SK-N-SH (cell line): Measurements from ENCODE around the gene SAMD9. TPM values are rescaled to one million over a fixed set of nuclear protein-coding genes. Genes with fewer than 3 reads are reported as not detected.
A peak's percentile ranks its signal among the peaks of the same experiment; 100 is the strongest.

Experiments
- CTCF ChIA-PET: fragments of 300-600, 350-600 bp; formaldehyde crosslinking; extraction: SDS; loops from one replicate; lab custom pipeline; 2021; lab: Yijun Ruan, JAX
- POLR2A ChIA-PET: fragments of 350-600 bp; sonication (Branson Sonifier 250); formaldehyde crosslinking; extraction: SDS; loops from one replicate; lab custom pipeline; 2020; ENCODE audit warnings: antibody characterized with exemption, inconsistent platforms; lab: Yijun Ruan, JAX
- DNase-seq: peaks from one replicate; pipeline ENCODE4 v3.0.0; 2012
- H2AFZ ChIP-seq: fragments of 200-600 bp; sonication (generic); 2 replicates; pipeline ENCODE4 v1.8.1; 2016; ENCODE audit warnings: antibody characterized with exemption, mild to moderate bottlenecking, low read depth
- H3F3A ChIP-seq: fragments of 200-600 bp; sonication (generic); replicated peaks from 2 replicates; pipeline ENCODE3; 2016; ENCODE audit warnings: antibody characterized with exemption, mild to moderate bottlenecking; ENCODE audit not compliant: insufficient read depth
- H3K27ac ChIP-seq, 2 experiments: fragments of 200-500 bp in 1 of 2; fragments of 200-600 bp in 1 of 2; sonication (Bioruptor generic) in 1 of 2; sonication (generic), shearing (Covaris generic) in 1 of 2; 2 replicates each; pipeline versions ENCODE4 v1.5.1 to v1.6.1; 2014 to 2016; ENCODE audit warnings: low read depth in 2 of 2, inconsistent platforms in 1 of 2, low read length in 1 of 2, mild to moderate bottlenecking in 1 of 2, mixed read lengths in 1 of 2
- H3K27me3 ChIP-seq: fragments of 200-600 bp; sonication (generic), shearing (Covaris generic); 2 replicates; pipeline ENCODE4 v1.6.1; 2016; ENCODE audit warnings: mixed run types; ENCODE audit not compliant: insufficient read depth
- H3K36me3 ChIP-seq, 2 experiments: fragments of 200-500 bp in 1 of 2; fragments of 200-600 bp in 1 of 2; sonication (Bioruptor generic) in 1 of 2; sonication (generic) in 1 of 2; replicated peaks in 1 of 2; 2 replicates each; pipeline versions ENCODE3 to v1.5.1; 2014 to 2016; ENCODE audit warnings: low read length in 1 of 2, mild to moderate bottlenecking in 1 of 2; ENCODE audit not compliant: insufficient read depth in 2 of 2, control insufficient read depth in 1 of 2
- H3K4me1 ChIP-seq, 2 experiments: fragments of 200-500 bp in 1 of 2; fragments of 200-600 bp in 1 of 2; sonication (Bioruptor generic) in 1 of 2; sonication (generic), shearing (Covaris generic) in 1 of 2; 2 replicates each; pipeline versions ENCODE4 v1.5.1 to v1.6.1; 2014 to 2016; ENCODE audit warnings: low read depth in 1 of 2, low read length in 1 of 2, mixed run types in 1 of 2; ENCODE audit not compliant: insufficient read depth in 2 of 2, control insufficient read depth in 1 of 2
- H3K4me2 ChIP-seq: fragments of 200-600 bp; sonication (generic), shearing (Covaris generic); 2 replicates; pipeline ENCODE4 v1.6.1; 2017; ENCODE audit warnings: mixed run types
- H3K4me3 ChIP-seq, 2 experiments: fragments of 200-500 bp in 1 of 2; fragments of 200-600 bp in 1 of 2; sonication (Bioruptor generic) in 1 of 2; sonication (generic), shearing (Covaris generic) in 1 of 2; 2 replicates each; pipeline versions ENCODE4 v1.5.1 to v1.8.1; 2014 to 2016; ENCODE audit warnings: low read depth in 2 of 2, inconsistent platforms in 1 of 2, low read length in 1 of 2, mild to moderate bottlenecking in 1 of 2, mixed read lengths in 1 of 2, moderate library complexity in 1 of 2
- H3K79me2 ChIP-seq: fragments of 200-600 bp; sonication (generic); 2 replicates; pipeline ENCODE4 v1.8.1; 2017; ENCODE audit warnings: mild to moderate bottlenecking; ENCODE audit not compliant: insufficient read depth
- H3K9ac ChIP-seq: fragments of 200-600 bp; sonication (generic); 2 replicates; pipeline ENCODE4 v1.6.1; 2017; ENCODE audit warnings: mixed run types
- H3K9me2 ChIP-seq: fragments of 200-600 bp; sonication (generic); 2 replicates; pipeline ENCODE4 v1.6.1; 2017; ENCODE audit warnings: mixed run types
- H3K9me3 ChIP-seq: fragments of 200-600 bp; sonication (generic); 2 replicates; pipeline ENCODE4 v1.6.1; 2017; ENCODE audit warnings: mixed run types, mild to moderate bottlenecking, moderate library complexity
- H4K20me1 ChIP-seq: fragments of 200-600 bp; sonication (generic); 2 replicates; pipeline ENCODE4 v1.6.1; 2017; ENCODE audit warnings: mild to moderate bottlenecking, mixed run types; ENCODE audit not compliant: insufficient read depth
- CHD2 ChIP-seq: fragments of 150-350 bp; IDR thresholded peaks from 2 replicates; pipeline ENCODE4 v1.6.1; 2018; ENCODE audit warnings: low read length; ENCODE audit not compliant: partially characterized antibody
- ELF1 ChIP-seq: IDR thresholded peaks from 2 replicates; pipeline ENCODE4 v1.4.0; 2012
- EZH2phosphoT487 ChIP-seq: fragments of 200-600 bp; sonication (generic); IDR thresholded peaks from 2 replicates; pipeline ENCODE4 v1.6.1; 2017; ENCODE audit warnings: low read depth, mixed run types, mild to moderate bottlenecking, antibody characterized with exemption, moderate library complexity, borderline replicate concordance
- FOSL2 ChIP-seq: IDR thresholded peaks from 2 replicates; pipeline ENCODE4 v1.4.0; 2012; ENCODE audit warnings: low read depth, mild to moderate bottlenecking, moderate library complexity, borderline replicate concordance
- FOXJ3 ChIP-seq: sonication (generic); formaldehyde crosslinking; IDR thresholded peaks from 2 replicates; pipeline ENCODE4 v1.5.1; 2020; ENCODE audit warnings: mild to moderate bottlenecking, missing genetic modification reagents
- FOXM1 ChIP-seq: IDR thresholded peaks from 2 replicates; pipeline ENCODE4 v1.4.0; 2012; ENCODE audit warnings: low read depth, mild to moderate bottlenecking
- GABPA ChIP-seq: IDR thresholded peaks from 2 replicates; pipeline ENCODE4 v1.4.0; 2012; ENCODE audit warnings: low read depth, mild to moderate bottlenecking
- GATA2 ChIP-seq: sonication (generic); formaldehyde crosslinking; IDR thresholded peaks from 2 replicates; pipeline ENCODE4 v1.5.0; 2020; ENCODE audit warnings: mild to moderate bottlenecking, missing genetic modification reagents
- MXI1 ChIP-seq: IDR thresholded peaks from 2 replicates; pipeline ENCODE4 v1.6.1; 2012; ENCODE audit warnings: mild to moderate bottlenecking, low read depth, low read length, improper control_type of control experiment
- RAD21 ChIP-seq: IDR thresholded peaks from 2 replicates; pipeline ENCODE4 v1.6.1; 2012; ENCODE audit warnings: mild to moderate bottlenecking, low read length
- RCOR1 ChIP-seq: fragments of 150-350 bp; IDR thresholded peaks from 2 replicates; pipeline ENCODE4 v1.6.1; 2017; ENCODE audit warnings: antibody characterized with exemption, low read length
- RFX5 ChIP-seq: IDR thresholded peaks from 2 replicates; pipeline ENCODE4 v1.6.1; 2012; ENCODE audit warnings: mild to moderate bottlenecking, improper control_type of control experiment, low read length
- RXRA ChIP-seq: IDR thresholded peaks from 2 replicates; pipeline ENCODE4 v1.4.0; 2012; ENCODE audit warnings: low read depth, mild to moderate bottlenecking, borderline replicate concordance
- SMC3 ChIP-seq: IDR thresholded peaks from 2 replicates; pipeline ENCODE4 v1.6.1; 2012; ENCODE audit warnings: low read depth, low read length, improper control_type of control experiment
- TAF1 ChIP-seq: IDR thresholded peaks from 2 replicates; pipeline ENCODE4 v1.6.1; 2012; ENCODE audit warnings: low read depth, mild to moderate bottlenecking, low read length, moderate library complexity, borderline replicate concordance
- TCF12 ChIP-seq: IDR thresholded peaks from 2 replicates; pipeline ENCODE4 v1.4.0; 2012
- YY1 ChIP-seq: IDR thresholded peaks from 2 replicates; pipeline ENCODE4 v1.4.0; 2012; ENCODE audit warnings: low read depth, mild to moderate bottlenecking
- WGBS: methylation state at CpG from one replicate; pipeline ENCODE4 v1.1.6; 2017; ENCODE audit warnings: low lambda C conversion rate; 5-methylcytosine and 5-hydroxymethylcytosine counted together
- polyA plus RNA-seq, 3 experiments: library from polyadenylated mRNA; depleted of rRNA; stranded (reverse); fragments of >200 nt; gene quantifications; 2 replicates each; pipeline ENCODE4 v1.2.3, GENCODE V29; 2012
- TF ChIP-seq, protein P1 (sequence below): IDR thresholded peaks from 2 replicates; pipeline ENCODE4 v1.4.0; 2012; ENCODE audit warnings: low read depth, borderline replicate concordance
- TF ChIP-seq, protein P2 (sequence below): IDR thresholded peaks from 2 replicates; pipeline ENCODE4 v1.4.0; 2012; ENCODE audit warnings: low read depth, borderline replicate concordance
- TF ChIP-seq, protein P3 (sequence below): fragments of 200-600 bp; sonication (generic); IDR thresholded peaks from 2 replicates; pipeline ENCODE4 v1.6.1; 2017; ENCODE audit warnings: antibody characterized with exemption, mild to moderate bottlenecking, moderate library complexity
- TF ChIP-seq, protein P4 (sequence below): fragments of 150-350 bp; IDR thresholded peaks from 2 replicates; pipeline ENCODE4 v1.6.1; 2016; ENCODE audit warnings: mild to moderate bottlenecking, low read depth, low read length

The SAMD9 gene
- polyA plus RNA-seq, 1 of the 3 experiments (the other 2 are of a cell fraction) = 0.95 TPM

DNA sequence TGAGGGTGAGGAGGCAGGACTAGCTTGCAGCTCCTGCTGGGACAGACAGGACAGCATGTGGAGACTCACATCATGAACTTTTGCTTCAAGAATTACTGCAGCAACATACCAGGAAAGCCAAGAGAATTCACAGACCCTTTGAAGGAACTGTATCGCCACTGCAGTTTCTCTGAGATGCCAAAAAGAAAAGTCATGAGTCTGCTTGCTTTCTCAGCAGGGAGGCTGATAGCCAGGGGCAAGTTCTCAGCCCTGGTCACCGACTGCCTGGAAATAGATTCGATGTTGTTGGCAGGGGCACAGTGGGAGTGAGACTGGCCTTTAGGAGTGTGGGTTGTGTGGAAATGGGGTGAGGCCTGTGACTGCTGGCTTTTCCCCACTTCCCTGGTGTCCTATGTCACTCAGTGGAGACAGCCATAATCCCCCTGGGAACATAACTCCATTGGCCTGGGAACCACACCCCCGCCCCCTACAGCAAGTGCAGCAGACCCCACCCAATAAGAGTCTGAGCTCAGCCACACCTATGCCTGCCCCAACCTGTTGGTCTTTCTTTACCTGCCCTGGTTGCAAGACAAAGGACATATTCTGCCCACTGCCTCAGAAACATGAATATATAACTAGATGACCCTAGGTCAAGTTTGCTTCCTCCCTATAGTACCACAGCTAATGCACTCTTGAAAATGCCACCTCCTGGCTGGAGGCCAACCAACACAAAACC is 1.6 kb upstream of the SAMD9 start:
- Histone ChIP-seq H3K4me1 (peaks cover 0 to 5% of the 10 kb centered on the region in 2 experiments; a peak in 2 of 4 replicates), H3K9me2 (no peaks in the 10 kb centered on the region), H3K4me3 (no peak overlapping the region), H3K79me2 (peaks cover 3% of the 10 kb centered on the region; the same call in 1 of the 2 replicates), H3F3A (peaks cover 5% of the 10 kb centered on the region), H3K27ac (no peak overlapping the region), H3K4me2 (no peak overlapping the region), H4K20me1 (no peaks in the 10 kb centered on the region), H3K9ac (no peak overlapping the region), H3K27me3 (no peaks in the 10 kb centered on the region), H3K9me3 (no peaks in the 10 kb centered on the region), H2AFZ (peak overlapping the region; percentile 99), H3K36me3 (no peaks in the 10 kb centered on the region)
- CTCF ChIA-PET = interaction anchor here (0.6 to 1.5 kb wide), 2 partner anchors 18 to 524 kb away, joined by 3 to 4 read pairs; no protein-coding TSS in a partner anchor
- POLR2A ChIA-PET = no interaction called here
- no peak for DNase-seq
- WGBS = 70% methylated on average over 4 of the region's 4 CpGs
- TF ChIP-seq RFX5 = no peak
- no peak for TF ChIP-seq ELF1
- no peak for TF ChIP-seq GATA2 (CRISPR knock-in tag)
- no peak for TF ChIP-seq RCOR1
- TF ChIP-seq FOXJ3 (CRISPR knock-in tag) = no peak
- TF ChIP-seq, protein P1, sequence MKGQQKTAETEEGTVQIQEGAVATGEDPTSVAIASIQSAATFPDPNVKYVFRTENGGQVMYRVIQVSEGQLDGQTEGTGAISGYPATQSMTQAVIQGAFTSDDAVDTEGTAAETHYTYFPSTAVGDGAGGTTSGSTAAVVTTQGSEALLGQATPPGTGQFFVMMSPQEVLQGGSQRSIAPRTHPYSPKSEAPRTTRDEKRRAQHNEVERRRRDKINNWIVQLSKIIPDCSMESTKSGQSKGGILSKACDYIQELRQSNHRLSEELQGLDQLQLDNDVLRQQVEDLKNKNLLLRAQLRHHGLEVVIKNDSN = no peak
- TF ChIP-seq GABPA = no peak
- TF ChIP-seq RXRA = no peak
- no peak for TF ChIP-seq TCF12
- no peak for TF ChIP-seq CHD2
- no peak for TF ChIP-seq FOSL2
- no peak for TF ChIP-seq FOXM1
- no peak for TF ChIP-seq EZH2phosphoT487
- no peak for TF ChIP-seq RAD21
- TF ChIP-seq, protein P2, sequence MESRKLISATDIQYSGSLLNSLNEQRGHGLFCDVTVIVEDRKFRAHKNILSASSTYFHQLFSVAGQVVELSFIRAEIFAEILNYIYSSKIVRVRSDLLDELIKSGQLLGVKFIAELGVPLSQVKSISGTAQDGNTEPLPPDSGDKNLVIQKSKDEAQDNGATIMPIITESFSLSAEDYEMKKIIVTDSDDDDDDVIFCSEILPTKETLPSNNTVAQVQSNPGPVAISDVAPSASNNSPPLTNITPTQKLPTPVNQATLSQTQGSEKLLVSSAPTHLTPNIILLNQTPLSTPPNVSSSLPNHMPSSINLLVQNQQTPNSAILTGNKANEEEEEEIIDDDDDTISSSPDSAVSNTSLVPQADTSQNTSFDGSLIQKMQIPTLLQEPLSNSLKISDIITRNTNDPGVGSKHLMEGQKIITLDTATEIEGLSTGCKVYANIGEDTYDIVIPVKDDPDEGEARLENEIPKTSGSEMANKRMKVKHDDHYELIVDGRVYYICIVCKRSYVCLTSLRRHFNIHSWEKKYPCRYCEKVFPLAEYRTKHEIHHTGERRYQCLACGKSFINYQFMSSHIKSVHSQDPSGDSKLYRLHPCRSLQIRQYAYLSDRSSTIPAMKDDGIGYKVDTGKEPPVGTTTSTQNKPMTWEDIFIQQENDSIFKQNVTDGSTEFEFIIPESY = no peak

DNA sequence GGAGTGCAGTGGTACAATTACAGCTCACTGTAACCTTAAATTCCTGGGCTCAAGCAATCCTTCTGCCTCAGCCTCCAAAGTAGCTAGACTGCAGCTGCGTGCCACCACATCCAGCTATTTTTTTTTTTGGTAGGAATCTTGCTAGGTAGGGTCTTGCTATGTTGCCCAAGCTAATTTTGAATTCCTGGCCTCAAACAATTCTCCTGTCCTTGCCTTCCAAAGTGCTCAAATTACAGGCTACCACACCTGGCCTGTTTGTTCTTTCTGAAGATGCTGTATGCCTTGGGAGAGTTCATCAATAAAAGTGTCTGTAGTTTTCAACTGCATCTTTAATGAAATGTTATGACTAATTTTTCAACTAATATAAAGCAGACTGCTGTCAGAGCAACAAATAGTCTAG is 452 bp downstream of the SAMD9 start:
- H3K9me3 ChIP-seq = 0 out of 2 replicates have a peak, but pooled peaks cover 3% of the 10 kb centered on the region
- peak overlapping the region; percentile 57 to 62 for H3K4me3 ChIP-seq
- ChIA-PET POLR2A (no interaction called here), CTCF (interaction anchor here (1.0 to 2.2 kb wide), 3 partner anchors 12 to 496 kb away, joined by 3 to 5 read pairs (median 4); no protein-coding TSS in a partner anchor)
- no peaks in the 10 kb centered on the region for H4K20me1 ChIP-seq
- H3K9me2 ChIP-seq = no peaks in the 10 kb centered on the region
- H3K27me3 ChIP-seq = no peaks in the 10 kb centered on the region
- H3K27ac ChIP-seq = peak overlapping the region; percentile 59 to 77; a peak in 3 of 4 replicates
- peak overlapping the region; percentile 99 for H2AFZ ChIP-seq
- H3K9ac ChIP-seq = peak overlapping the region; percentile 47; the same call in 1 of the 2 replicates
- no peak for DNase-seq
- H3K4me2 ChIP-seq = peak overlapping the region; percentile 74
- H3K79me2 ChIP-seq = peaks cover 3% of the 10 kb centered on the region; the same call in 1 of the 2 replicates
- 37% methylated on average over 1 of the region's 1 CpG for WGBS
- peaks cover 5% of the 10 kb centered on the region for H3F3A ChIP-seq
- peaks cover 0 to 5% of the 10 kb centered on the region in 2 experiments; a peak in 2 of 4 replicates for H3K4me1 ChIP-seq
- TF ChIP-seq RFX5 (no peak), SMC3 (no peak), GABPA (no peak), YY1 (no peak), MXI1 (no peak), TAF1 (no peak), EZH2phosphoT487 (no peak), RCOR1 (no peak)
- TF ChIP-seq, protein P3, sequence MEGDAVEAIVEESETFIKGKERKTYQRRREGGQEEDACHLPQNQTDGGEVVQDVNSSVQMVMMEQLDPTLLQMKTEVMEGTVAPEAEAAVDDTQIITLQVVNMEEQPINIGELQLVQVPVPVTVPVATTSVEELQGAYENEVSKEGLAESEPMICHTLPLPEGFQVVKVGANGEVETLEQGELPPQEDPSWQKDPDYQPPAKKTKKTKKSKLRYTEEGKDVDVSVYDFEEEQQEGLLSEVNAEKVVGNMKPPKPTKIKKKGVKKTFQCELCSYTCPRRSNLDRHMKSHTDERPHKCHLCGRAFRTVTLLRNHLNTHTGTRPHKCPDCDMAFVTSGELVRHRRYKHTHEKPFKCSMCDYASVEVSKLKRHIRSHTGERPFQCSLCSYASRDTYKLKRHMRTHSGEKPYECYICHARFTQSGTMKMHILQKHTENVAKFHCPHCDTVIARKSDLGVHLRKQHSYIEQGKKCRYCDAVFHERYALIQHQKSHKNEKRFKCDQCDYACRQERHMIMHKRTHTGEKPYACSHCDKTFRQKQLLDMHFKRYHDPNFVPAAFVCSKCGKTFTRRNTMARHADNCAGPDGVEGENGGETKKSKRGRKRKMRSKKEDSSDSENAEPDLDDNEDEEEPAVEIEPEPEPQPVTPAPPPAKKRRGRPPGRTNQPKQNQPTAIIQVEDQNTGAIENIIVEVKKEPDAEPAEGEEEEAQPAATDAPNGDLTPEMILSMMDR = no peak
- TF ChIP-seq, protein P1 = no peak
- TF ChIP-seq, protein P4, sequence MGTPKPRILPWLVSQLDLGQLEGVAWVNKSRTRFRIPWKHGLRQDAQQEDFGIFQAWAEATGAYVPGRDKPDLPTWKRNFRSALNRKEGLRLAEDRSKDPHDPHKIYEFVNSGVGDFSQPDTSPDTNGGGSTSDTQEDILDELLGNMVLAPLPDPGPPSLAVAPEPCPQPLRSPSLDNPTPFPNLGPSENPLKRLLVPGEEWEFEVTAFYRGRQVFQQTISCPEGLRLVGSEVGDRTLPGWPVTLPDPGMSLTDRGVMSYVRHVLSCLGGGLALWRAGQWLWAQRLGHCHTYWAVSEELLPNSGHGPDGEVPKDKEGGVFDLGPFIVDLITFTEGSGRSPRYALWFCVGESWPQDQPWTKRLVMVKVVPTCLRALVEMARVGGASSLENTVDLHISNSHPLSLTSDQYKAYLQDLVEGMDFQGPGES = no peak
- H3K36me3 ChIP-seq = no peaks in the 10 kb centered on the region
